Measurements from ENCODE around the gene SPAST.
"Not testable (repeated sequence)": the region's sequence is repeated elsewhere in the genome, so short reads cannot be mapped to it uniquely, and the experiment has no call there.

The SPAST gene

DNA sequence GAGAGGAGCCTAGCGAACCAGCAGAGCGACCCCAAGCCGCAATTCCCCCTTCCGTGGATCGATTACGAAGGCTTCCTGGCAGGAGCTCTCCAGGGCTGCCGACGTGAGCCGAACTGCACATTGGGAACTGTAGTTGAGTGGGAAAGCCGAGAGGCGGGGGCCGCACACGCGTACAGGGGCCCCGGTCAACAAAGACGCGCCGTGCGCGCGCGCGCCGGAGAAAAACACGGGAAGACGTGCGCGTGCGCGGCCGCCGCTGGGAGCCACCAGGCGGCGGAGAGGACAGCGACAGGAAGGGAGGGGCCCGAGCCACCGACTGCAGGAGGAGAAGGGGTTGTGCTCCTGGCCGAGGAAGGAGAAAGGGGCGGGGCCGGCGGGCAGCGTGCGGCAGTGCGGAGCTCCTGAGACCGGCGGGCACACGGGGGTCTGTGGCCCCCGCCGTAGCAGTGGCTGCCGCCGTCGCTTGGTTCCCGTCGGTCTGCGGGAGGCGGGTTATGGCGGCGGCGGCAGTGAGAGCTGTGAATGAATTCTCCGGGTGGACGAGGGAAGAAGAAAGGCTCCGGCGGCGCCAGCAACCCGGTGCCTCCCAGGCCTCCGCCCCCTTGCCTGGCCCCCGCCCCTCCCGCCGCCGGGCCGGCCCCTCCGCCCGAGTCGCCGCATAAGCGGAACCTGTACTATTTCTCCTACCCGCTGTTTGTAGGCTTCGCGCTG is at the start of gene SPAST:
Gene SPAST (plus strand): TSS at position 247 of the 711 bp plus-strand sequence. CDS start 276 bp downstream, at position 523.
- H3K27ac ChIP-seq = peak within 1 kb of the TSS; percentile 85
- TF ChIP-seq, protein P1, sequence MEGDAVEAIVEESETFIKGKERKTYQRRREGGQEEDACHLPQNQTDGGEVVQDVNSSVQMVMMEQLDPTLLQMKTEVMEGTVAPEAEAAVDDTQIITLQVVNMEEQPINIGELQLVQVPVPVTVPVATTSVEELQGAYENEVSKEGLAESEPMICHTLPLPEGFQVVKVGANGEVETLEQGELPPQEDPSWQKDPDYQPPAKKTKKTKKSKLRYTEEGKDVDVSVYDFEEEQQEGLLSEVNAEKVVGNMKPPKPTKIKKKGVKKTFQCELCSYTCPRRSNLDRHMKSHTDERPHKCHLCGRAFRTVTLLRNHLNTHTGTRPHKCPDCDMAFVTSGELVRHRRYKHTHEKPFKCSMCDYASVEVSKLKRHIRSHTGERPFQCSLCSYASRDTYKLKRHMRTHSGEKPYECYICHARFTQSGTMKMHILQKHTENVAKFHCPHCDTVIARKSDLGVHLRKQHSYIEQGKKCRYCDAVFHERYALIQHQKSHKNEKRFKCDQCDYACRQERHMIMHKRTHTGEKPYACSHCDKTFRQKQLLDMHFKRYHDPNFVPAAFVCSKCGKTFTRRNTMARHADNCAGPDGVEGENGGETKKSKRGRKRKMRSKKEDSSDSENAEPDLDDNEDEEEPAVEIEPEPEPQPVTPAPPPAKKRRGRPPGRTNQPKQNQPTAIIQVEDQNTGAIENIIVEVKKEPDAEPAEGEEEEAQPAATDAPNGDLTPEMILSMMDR (conservative IDR thresholded peaks at IDR 0.05) = peak; percentile 45

DNA sequence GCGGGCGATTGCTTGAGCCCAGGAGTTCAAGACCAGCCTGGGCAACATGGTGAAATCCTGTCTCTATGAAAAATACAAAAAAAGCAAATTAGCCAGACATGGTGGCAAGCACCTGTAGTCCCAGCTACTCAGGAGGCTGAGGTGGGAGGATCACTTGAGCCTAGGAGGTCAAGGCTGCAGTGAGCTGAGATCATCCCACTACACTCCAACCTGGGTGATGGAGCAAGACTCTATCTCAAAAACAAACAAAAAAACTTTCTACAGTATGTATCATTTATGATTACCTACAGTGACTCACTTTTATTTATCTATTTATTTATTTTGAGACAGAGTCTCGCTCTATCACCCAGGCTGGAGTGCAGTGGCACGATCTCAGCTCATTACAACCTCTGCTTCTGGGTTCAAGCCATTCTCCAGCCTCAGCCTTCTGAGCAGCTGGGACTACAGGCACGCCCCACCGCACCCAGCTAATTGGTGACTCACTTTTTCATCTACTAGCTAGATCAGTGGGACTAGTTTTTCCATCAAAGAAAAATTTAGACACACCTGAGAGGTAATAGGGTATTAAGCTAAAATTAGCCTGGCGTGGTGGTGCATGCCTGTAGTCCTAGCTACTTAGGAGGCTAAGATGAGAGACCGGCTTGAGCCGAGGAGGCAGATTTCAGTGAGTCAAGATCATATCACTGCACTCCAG is 44.4 kb upstream of the SPAST start:
- H3K27ac ChIP-seq = not testable (repeated sequence)

- not testable (repeated sequence) for H3K27ac ChIP-seq
Observed at GRCh38 chr2:32034198-32034887, 29.0 kb upstream of the SPAST start.

GRCh38 chr2:32039447-32040219 is 23.7 kb upstream of the SPAST start, which contains the start of gene DPY30:
Gene DPY30 (minus strand): TSS chr2:32039805. CDS start chr2:32039456, 349 bp downstream.
- TF ChIP-seq, protein P1 (conservative IDR thresholded peaks at IDR 0.05) = no peak
- peak within 1 kb of the TSS; percentile 80 for H3K27ac ChIP-seq

- TF ChIP-seq, protein P1 (conservative IDR thresholded peaks at IDR 0.05) = no peak
- no peak overlapping the region for H3K27ac ChIP-seq
Observed at GRCh38 chr2:32043561-32043960, 19.8 kb upstream of the SPAST start.

DNA sequence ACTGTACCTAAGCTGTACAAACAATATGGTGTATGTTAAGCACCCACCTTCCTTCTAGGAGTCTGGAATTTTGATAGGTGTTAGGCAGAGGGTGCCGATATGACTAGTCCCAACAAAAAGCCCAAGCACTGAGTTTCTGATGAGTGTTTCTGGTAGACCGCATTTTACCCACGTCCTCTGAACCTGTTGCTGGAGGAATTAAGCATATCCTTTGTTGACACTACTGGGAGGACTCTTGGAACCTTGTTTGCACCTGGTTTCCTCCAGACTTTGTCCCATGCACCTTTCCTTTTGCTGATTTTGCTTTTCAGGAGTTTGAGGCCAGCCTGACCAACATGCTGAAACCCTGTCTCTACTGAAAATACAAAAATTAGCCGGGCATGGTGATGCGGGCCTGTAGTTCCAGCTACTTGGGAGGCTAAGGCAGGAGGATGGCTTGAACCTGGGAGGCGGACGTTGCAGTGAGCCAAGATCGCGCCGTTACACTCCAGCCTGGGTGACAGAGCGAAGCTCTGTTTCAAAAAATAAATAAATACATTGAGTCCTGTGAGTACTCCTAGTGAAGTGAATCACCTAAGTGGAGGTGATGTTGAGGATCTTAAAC is 11.4 kb upstream of the SPAST start:
- no peak overlapping the region for H3K27ac ChIP-seq
- TF ChIP-seq, protein P1 (conservative IDR thresholded peaks at IDR 0.05) = no peak

- H3K27ac ChIP-seq = not testable (repeated sequence)
Observed at GRCh38 chr2:32054583-32054982, 8.8 kb upstream of the SPAST start.

- TF ChIP-seq, protein P1 (conservative IDR thresholded peaks at IDR 0.05) = no peak
- no peak overlapping the region for H3K27ac ChIP-seq
Observed at GRCh38 chr2:32058130-32058529, 5.2 kb upstream of the SPAST start.
